SK-N-SH treated with all-trans-retinoic acid at 6 μM for 48 hours (cell line): ENCODE data around the gene ZNF286A.
"Not testable (repeated sequence)": the region's sequence is repeated elsewhere in the genome, so short reads cannot be mapped to it uniquely, and the experiment has no call there.

Experiments
- ATAC-seq: fragments of 200-7000 bp; cut with Tn5 transposase; 3 replicates; pipeline ENCODE4 v1.9.1; 2020; ENCODE audit warnings: mild to moderate bottlenecking, moderate library complexity
- BACH2 ChIP-seq: fragments of 250-450 bp; sonication (Bioruptor Pico); IDR thresholded peaks from 2 replicates; pipeline ENCODE4 v1.9.0; 2021; ENCODE audit warnings: mild to moderate bottlenecking, borderline replicate concordance
- ESRRG ChIP-seq: fragments of 250-450 bp; sonication (Bioruptor Pico); IDR thresholded peaks from 2 replicates; pipeline ENCODE4 v1.6.1; 2021; ENCODE audit warnings: mild to moderate bottlenecking
- ISL1 ChIP-seq: fragments of 250-450 bp; sonication (Bioruptor Pico); IDR thresholded peaks from 2 replicates; pipeline ENCODE4 v2.1.2; 2022; ENCODE audit warnings: mild to moderate bottlenecking, moderate library complexity
- RARB ChIP-seq: fragments of 250-450 bp; sonication (Bioruptor Pico); IDR thresholded peaks from 2 replicates; pipeline ENCODE4 v1.8.0; 2021; ENCODE audit warnings: mild to moderate bottlenecking, moderate library complexity
- SNAI2 ChIP-seq: fragments of 250-450 bp; sonication (Bioruptor Pico); IDR thresholded peaks from 2 replicates; pipeline ENCODE4 v1.5.0; 2020; ENCODE audit warnings: mild to moderate bottlenecking, moderate library complexity
- TCF4 ChIP-seq: fragments of 250-450 bp; sonication (Bioruptor Pico); IDR thresholded peaks from 2 replicates; pipeline ENCODE4 v1.8.0; 2021; ENCODE audit warnings: mild to moderate bottlenecking, moderate library complexity, borderline replicate concordance
- TOX ChIP-seq: fragments of 250-450 bp; sonication (Bioruptor Pico); IDR thresholded peaks from 2 replicates; pipeline ENCODE4 v1.8.0; 2021; ENCODE audit warnings: mild to moderate bottlenecking, moderate library complexity, borderline replicate concordance
- ZC3H10 ChIP-seq: fragments of 250-450 bp; sonication (Bioruptor Pico); IDR thresholded peaks from 2 replicates; pipeline ENCODE4 v1.5.1; 2021; ENCODE audit warnings: mild to moderate bottlenecking, moderate library complexity
- ZFP3 ChIP-seq: fragments of 250-450 bp; sonication (Bioruptor Pico); IDR thresholded peaks from 2 replicates; pipeline ENCODE4 v1.5.0; 2020; ENCODE audit warnings: mild to moderate bottlenecking, moderate library complexity
- ZNF565 ChIP-seq: fragments of 450-650 bp; formaldehyde crosslinking; conservative IDR thresholded peaks from 2 replicates; pipeline ENCODE4 v1.5.0; 2020; ENCODE audit warnings: low read depth, mild to moderate bottlenecking, moderate library complexity
- ZNF70 ChIP-seq: fragments of 450-650 bp; formaldehyde crosslinking; IDR thresholded peaks from 2 replicates; pipeline ENCODE4 v1.5.0; 2020; ENCODE audit warnings: mild to moderate bottlenecking, moderate library complexity
- ZNF8 ChIP-seq: fragments of 450-650 bp; formaldehyde crosslinking; IDR thresholded peaks from 2 replicates; pipeline ENCODE4 v1.5.0; 2020; ENCODE audit warnings: mild to moderate bottlenecking, moderate library complexity
- TF ChIP-seq, protein P1 (sequence below): fragments of 250-450 bp; sonication (Bioruptor Pico); IDR thresholded peaks from 2 replicates; pipeline ENCODE4 v1.8.0; 2020; ENCODE audit warnings: mild to moderate bottlenecking, moderate library complexity, borderline replicate concordance
- TF ChIP-seq, protein P2 (sequence below): fragments of 250-450 bp; sonication (Bioruptor Pico); IDR thresholded peaks from 2 replicates; pipeline ENCODE4 v1.5.0; 2020; ENCODE audit warnings: mild to moderate bottlenecking, moderate library complexity

Gene ZNF286A

DNA sequence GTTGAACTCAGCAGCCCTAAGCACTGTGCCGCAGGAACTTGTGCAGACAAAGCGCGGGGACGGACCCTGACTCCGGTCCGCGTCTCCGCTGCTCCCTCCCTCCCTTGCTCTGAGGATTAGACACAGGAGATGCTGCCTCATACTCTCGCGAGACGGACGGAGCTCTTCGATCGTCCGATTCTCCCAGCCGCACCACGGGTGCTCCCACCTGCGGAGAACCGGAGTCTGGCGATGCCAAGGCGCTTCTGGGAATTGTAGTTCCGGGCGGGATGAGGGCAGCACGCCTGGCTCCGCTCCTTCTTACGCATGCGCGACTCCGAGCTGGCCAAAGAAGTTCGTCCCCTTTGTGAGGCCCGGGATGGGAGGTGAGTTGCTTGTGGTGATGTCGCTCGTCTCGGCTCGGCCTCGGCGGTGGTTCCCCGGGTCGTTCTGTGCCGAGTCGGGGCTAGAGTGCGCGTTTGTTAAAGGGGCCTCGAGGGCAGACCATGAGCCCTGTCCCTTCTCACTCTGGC is at the start of gene ZNF286A:
ZNF286A (plus strand) TSS at position 340 of the 512 bp plus-strand sequence. CDS start 578 bp downstream, outside the sequence.
- ATAC-seq = peak; percentile 99

DNA sequence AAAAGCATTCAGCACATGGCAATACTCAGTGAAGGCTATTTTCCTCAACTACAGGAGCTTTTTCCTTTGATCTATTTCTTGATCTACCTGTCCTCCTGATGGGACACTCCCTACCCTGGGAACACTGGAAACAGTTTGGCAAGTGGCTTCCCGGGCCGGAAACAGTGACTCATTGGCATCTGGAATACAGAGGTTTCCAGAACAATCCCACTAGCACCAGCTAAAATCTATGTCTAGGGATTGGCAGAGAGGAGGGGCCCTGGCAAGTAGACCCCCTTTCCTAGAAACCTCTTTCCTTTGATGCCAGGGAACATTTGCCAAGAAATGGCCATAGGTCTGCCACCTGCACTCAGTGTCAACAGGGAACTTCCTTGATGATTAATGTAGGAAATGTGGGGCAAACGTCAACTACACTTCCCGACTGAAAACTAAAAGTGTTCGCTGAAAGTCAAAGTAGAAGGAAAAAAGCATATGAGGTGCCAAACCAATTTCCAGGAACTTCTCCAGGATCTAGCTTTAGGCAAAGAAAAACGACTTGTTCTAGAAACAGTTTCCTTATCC is 49.6 kb upstream of the ZNF286A start:
- no peak for ATAC-seq
- TF ChIP-seq ZNF8 (CRISPR knock-in tag) (no peak), RARB (no peak), TOX (CRISPR knock-in tag) (no peak), SNAI2 (CRISPR knock-in tag) (no peak), BACH2 (no peak), ISL1 (CRISPR knock-in tag) (no peak)
- TF ChIP-seq, protein P1, sequence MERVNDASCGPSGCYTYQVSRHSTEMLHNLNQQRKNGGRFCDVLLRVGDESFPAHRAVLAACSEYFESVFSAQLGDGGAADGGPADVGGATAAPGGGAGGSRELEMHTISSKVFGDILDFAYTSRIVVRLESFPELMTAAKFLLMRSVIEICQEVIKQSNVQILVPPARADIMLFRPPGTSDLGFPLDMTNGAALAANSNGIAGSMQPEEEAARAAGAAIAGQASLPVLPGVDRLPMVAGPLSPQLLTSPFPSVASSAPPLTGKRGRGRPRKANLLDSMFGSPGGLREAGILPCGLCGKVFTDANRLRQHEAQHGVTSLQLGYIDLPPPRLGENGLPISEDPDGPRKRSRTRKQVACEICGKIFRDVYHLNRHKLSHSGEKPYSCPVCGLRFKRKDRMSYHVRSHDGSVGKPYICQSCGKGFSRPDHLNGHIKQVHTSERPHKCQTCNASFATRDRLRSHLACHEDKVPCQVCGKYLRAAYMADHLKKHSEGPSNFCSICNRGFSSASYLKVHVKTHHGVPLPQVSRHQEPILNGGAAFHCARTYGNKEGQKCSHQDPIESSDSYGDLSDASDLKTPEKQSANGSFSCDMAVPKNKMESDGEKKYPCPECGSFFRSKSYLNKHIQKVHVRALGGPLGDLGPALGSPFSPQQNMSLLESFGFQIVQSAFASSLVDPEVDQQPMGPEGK = no peak

GRCh38 chr17:15650741-15651582 is 48.6 kb upstream of the ZNF286A start:
- TF ChIP-seq SNAI2 (CRISPR knock-in tag) = no peak
- TF ChIP-seq, protein P2, sequence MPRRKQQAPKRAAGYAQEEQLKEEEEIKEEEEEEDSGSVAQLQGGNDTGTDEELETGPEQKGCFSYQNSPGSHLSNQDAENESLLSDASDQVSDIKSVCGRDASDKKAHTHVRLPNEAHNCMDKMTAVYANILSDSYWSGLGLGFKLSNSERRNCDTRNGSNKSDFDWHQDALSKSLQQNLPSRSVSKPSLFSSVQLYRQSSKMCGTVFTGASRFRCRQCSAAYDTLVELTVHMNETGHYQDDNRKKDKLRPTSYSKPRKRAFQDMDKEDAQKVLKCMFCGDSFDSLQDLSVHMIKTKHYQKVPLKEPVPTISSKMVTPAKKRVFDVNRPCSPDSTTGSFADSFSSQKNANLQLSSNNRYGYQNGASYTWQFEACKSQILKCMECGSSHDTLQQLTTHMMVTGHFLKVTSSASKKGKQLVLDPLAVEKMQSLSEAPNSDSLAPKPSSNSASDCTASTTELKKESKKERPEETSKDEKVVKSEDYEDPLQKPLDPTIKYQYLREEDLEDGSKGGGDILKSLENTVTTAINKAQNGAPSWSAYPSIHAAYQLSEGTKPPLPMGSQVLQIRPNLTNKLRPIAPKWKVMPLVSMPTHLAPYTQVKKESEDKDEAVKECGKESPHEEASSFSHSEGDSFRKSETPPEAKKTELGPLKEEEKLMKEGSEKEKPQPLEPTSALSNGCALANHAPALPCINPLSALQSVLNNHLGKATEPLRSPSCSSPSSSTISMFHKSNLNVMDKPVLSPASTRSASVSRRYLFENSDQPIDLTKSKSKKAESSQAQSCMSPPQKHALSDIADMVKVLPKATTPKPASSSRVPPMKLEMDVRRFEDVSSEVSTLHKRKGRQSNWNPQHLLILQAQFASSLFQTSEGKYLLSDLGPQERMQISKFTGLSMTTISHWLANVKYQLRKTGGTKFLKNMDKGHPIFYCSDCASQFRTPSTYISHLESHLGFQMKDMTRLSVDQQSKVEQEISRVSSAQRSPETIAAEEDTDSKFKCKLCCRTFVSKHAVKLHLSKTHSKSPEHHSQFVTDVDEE (CRISPR knock-in tag) = 0 out of 2 replicates have a peak, but pooled peaks have one; percentile 67
- peak; percentile 42 for ATAC-seq

GRCh38 chr17:15651583-15652110 is 47.9 kb upstream of the ZNF286A start:
- TF ChIP-seq, protein P1 = no peak
- 0 out of 2 replicates have a peak, but pooled peaks have one; percentile 46 for TF ChIP-seq ZFP3 (CRISPR knock-in tag)
- TF ChIP-seq, all 23 proteins: peak for 1
- ATAC-seq = peak; percentile 99

- ATAC-seq = no peak
- TF ChIP-seq ZNF70 (no peak), ZNF565 (CRISPR knock-in tag) (no peak), TCF4 (CRISPR knock-in tag) (no peak), ZC3H10 (CRISPR knock-in tag) (no peak), ZFP3 (CRISPR knock-in tag) (no peak), ISL1 (CRISPR knock-in tag) (no peak), ESRRG (CRISPR knock-in tag) (no peak)
- TF ChIP-seq, all 23 proteins: peak for 0
Measured at GRCh38 chr17:15652960-15653359, 46.6 kb upstream of the ZNF286A start.

DNA sequence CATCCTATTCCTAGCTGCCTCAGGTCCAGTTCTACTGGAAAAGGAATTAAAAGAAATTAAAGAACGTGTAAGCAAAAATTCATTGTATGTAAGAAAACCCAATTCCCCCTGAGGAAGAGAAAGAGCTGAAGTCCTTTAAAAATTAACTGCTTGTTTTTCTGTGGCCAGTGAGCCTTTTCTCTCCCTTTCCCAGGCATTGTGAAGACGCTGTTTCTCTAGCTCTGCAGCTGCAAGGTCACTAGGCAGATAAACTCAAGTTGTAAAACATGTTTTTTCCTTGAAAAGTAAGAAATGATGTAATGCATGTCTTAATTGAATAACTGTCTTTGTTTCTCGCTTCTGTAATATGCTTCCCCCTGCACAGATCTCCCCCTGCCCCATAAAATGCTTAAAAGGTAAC is 45.2 kb upstream of the ZNF286A start:
- not testable (repeated sequence) for ATAC-seq
